ENCODE measurements around the gene IGHMBP2.

DNA sequence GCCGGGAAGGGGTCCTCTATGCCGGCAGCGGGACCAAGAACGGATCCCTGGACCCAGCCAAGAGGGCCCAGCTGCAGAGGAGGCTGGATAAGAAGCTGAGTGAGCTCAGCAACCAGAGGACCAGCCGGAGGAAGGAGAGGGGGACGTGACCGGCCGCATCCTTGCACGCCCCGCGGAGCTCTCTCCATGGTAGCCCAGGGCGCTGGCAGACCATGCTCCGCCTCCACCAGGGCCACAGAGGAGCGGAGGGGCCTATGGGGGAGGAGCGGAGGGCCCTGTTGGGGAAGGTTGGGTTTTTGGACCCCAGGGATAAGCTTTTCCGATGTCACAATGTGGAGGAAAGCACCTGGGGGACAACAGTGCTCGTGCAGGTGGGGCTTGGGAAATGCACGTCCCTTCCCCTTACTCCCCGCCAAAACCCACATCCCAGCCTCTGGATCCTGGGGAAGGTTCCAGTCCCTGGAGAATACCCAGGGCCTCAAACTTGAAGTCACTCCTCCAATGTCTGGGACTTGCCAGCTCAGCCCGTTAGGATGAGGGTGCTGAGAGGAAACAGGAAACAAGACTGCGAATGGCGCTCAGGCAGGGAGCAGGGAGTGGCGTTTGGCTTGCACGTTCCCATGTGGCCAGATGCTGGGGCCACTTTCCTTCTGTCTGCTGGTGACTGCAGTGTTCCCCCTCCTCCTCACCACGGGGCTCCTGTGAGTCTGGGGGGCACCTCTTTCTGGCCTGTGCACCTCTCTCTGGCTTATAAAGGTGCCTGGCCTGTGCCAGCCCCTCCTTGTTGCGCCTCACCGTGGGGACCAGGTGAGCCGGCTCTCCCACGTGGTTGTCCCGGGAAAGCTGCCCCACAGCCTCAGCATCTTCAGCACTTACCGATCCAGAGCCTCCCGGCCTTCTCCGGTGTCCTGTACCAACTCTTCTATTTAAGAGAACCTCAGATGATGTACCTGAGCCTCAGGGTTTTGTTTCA is 36.2 kb downstream of the IGHMBP2 start:
- TF ChIP-seq, protein P1, sequence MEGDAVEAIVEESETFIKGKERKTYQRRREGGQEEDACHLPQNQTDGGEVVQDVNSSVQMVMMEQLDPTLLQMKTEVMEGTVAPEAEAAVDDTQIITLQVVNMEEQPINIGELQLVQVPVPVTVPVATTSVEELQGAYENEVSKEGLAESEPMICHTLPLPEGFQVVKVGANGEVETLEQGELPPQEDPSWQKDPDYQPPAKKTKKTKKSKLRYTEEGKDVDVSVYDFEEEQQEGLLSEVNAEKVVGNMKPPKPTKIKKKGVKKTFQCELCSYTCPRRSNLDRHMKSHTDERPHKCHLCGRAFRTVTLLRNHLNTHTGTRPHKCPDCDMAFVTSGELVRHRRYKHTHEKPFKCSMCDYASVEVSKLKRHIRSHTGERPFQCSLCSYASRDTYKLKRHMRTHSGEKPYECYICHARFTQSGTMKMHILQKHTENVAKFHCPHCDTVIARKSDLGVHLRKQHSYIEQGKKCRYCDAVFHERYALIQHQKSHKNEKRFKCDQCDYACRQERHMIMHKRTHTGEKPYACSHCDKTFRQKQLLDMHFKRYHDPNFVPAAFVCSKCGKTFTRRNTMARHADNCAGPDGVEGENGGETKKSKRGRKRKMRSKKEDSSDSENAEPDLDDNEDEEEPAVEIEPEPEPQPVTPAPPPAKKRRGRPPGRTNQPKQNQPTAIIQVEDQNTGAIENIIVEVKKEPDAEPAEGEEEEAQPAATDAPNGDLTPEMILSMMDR (IDR thresholded peaks at IDR 0.05) = no peak
- no peak for TF ChIP-seq POLR2A (IDR thresholded peaks at IDR 0.05)
- TF ChIP-seq POLR2AphosphoS5 (IDR thresholded peaks at IDR 0.05) = no peak
- no peak for TF ChIP-seq EP300 (IDR thresholded peaks at IDR 0.05; ENCODE audit: low read depth)
